ENCODE results near the gene ASB10. TPM values are rescaled to one million over a fixed set of nuclear protein-coding genes. Genes with fewer than 3 reads are reported as not detected.

ASB10 gene
- total RNA-seq, 1 experiment from 2014 or later: not detected

- Mint-ChIP-seq H3K9me3 (no peaks in the 10 kb centered on the region), H3K27me3 (ENCODE audit: low read depth) (no peaks in the 10 kb centered on the region), H3K4me1 (peaks cover 24% of the 10 kb centered on the region), H3K27ac (no peak overlapping the region), H3K36me3 (peaks cover 44% of the 10 kb centered on the region), H3K4me3 (peak overlapping the region; percentile 95)
- ATAC-seq: no peak
- TF ChIP-seq IRF1 (CRISPR knock-in tag; IDR thresholded peaks at IDR 0.05) (no peak), NFYB (CRISPR knock-in tag; conservative IDR thresholded peaks at IDR 0.05; ENCODE audit: low read depth) (no peak), ZBTB21 (CRISPR knock-in tag; IDR thresholded peaks at IDR 0.05; ENCODE audit: borderline replicate concordance) (no peak), IRF2 (CRISPR knock-in tag; IDR thresholded peaks at IDR 0.05; ENCODE audit: borderline replicate concordance, low read depth) (no peak), NFATC4 (CRISPR knock-in tag; IDR thresholded peaks at IDR 0.05) (no peak), USF2 (CRISPR knock-in tag; IDR thresholded peaks at IDR 0.05) (no peak), ZNF423 (CRISPR knock-in tag; IDR thresholded peaks at IDR 0.05) (no peak), RELA (CRISPR knock-in tag; IDR thresholded peaks at IDR 0.05; ENCODE audit: borderline replicate concordance) (no peak), ZNF532 (CRISPR knock-in tag; IDR thresholded peaks at IDR 0.05; ENCODE audit: borderline replicate concordance) (no peak), FOXP1 (CRISPR knock-in tag; IDR thresholded peaks at IDR 0.05; ENCODE audit: borderline replicate concordance) (no peak), ATF6 (CRISPR knock-in tag; IDR thresholded peaks at IDR 0.05) (no peak), JAZF1 (CRISPR knock-in tag; IDR thresholded peaks at IDR 0.05) (no peak), USF1 (CRISPR knock-in tag; IDR thresholded peaks at IDR 0.05) (no peak), E2F5 (CRISPR knock-in tag; IDR thresholded peaks at IDR 0.05) (no peak), AFF4 (CRISPR knock-in tag; IDR thresholded peaks at IDR 0.05; ENCODE audit: borderline replicate concordance) (no peak), ZNF317 (CRISPR knock-in tag; IDR thresholded peaks at IDR 0.05; ENCODE audit: borderline replicate concordance, low read depth) (no peak), OVOL2 (CRISPR knock-in tag; IDR thresholded peaks at IDR 0.05; ENCODE audit: borderline replicate concordance) (no peak)
- POLR2A ChIA-PET: no interaction called here
- DNase-seq (ENCODE audit: low spot score): no peak
- CTCF ChIA-PET: interaction anchor here (0.6 to 3.4 kb wide), 4 partner anchors 15 to 1271 kb away, joined by 4 to 83 read pairs (median 12); partner anchors contain the start of gene H2BK1
These were observed 39.0 kb upstream of the ASB10 start for GRCh38 chr7:151225948-151226510.
